NT2/D1 (cell line): ENCODE data around the gene KIF16B.

Experiments used
- DNase-seq: peaks from one replicate; pipeline ENCODE4 v3.0.0-alpha.2; 2011; ENCODE audit warnings: low read depth, low spot score
- H3K27me3 ChIP-seq: 2 replicates; pipeline ENCODE4 v1.6.0; 2011; ENCODE audit warnings: mild to moderate bottlenecking; ENCODE audit not compliant: insufficient read length, insufficient read depth
- H3K36me3 ChIP-seq: 2 replicates; pipeline ENCODE4 v1.6.1; 2011; ENCODE audit warnings: mild to moderate bottlenecking, low read length, mixed read lengths; ENCODE audit not compliant: insufficient read depth, insufficient read length
- H3K4me1 ChIP-seq: 2 replicates; pipeline ENCODE4 v1.5.1; 2011; ENCODE audit not compliant: insufficient read depth, insufficient read length
- H3K4me3 ChIP-seq: 2 replicates; pipeline ENCODE4 v1.5.1; 2011; ENCODE audit warnings: low read depth; ENCODE audit not compliant: insufficient read length
- H3K9ac ChIP-seq: 2 replicates; pipeline ENCODE4 v1.6.0; 2011; ENCODE audit warnings: low read depth; ENCODE audit not compliant: insufficient read length
- H3K9me3 ChIP-seq: 2 replicates; pipeline ENCODE4 v1.5.1; 2011; ENCODE audit warnings: mild to moderate bottlenecking, low read length; ENCODE audit not compliant: insufficient read depth
- SUZ12 ChIP-seq: IDR thresholded peaks from 2 replicates; pipeline ENCODE4 v1.6.1; 2011; ENCODE audit not compliant: insufficient read length, insufficient read depth; ENCODE audit errors: extremely low read depth
- YY1 ChIP-seq: IDR thresholded peaks from 2 replicates; pipeline ENCODE4 v1.6.1; 2011; ENCODE audit not compliant: insufficient read length, insufficient read depth
- ZNF274 ChIP-seq: IDR thresholded peaks from 2 replicates; pipeline ENCODE4 v1.6.1; 2011; ENCODE audit warnings: mild to moderate bottlenecking, low read depth, low read length

Gene KIF16B

GRCh38 chr20:16553684-16554083 is 19.6 kb downstream of the KIF16B start:
- Histone ChIP-seq H3K4me3 (no peak overlapping the region), H3K9ac (no peak overlapping the region), H3K36me3 (no peaks in the 10 kb centered on the region), H3K9me3 (peaks cover 18% of the 10 kb centered on the region; the same call in 1 of the 2 replicates), H3K27me3 (no peaks in the 10 kb centered on the region), H3K4me1 (no peaks in the 10 kb centered on the region)
- TF ChIP-seq SUZ12 (no peak), ZNF274 (no peak)
- DNase-seq = no peak

GRCh38 chr20:16553101-16553500 is 20.1 kb downstream of the KIF16B start:
- no peak overlapping the region for H3K4me3 ChIP-seq
- no peaks in the 10 kb centered on the region for H3K27me3 ChIP-seq
- no peaks in the 10 kb centered on the region for H3K4me1 ChIP-seq
- DNase-seq = no peak
- H3K9ac ChIP-seq = no peak overlapping the region
- no peaks in the 10 kb centered on the region for H3K36me3 ChIP-seq
- peaks cover 18% of the 10 kb centered on the region; the same call in 1 of the 2 replicates for H3K9me3 ChIP-seq
- TF ChIP-seq SUZ12 = no peak
- TF ChIP-seq YY1 = no peak
- TF ChIP-seq ZNF274 = no peak

- Histone ChIP-seq H3K4me1 (no peaks in the 10 kb centered on the region), H3K4me3 (no peak overlapping the region), H3K27me3 (no peaks in the 10 kb centered on the region), H3K9ac (no peak overlapping the region), H3K9me3 (peaks cover 18% of the 10 kb centered on the region; the same call in 1 of the 2 replicates), H3K36me3 (no peaks in the 10 kb centered on the region)
- TF ChIP-seq YY1 = no peak
- TF ChIP-seq ZNF274 = no peak
- TF ChIP-seq SUZ12 = no peak
- DNase-seq = no peak
Measured at GRCh38 chr20:16552015-16552414, 21.2 kb downstream of the KIF16B start.

GRCh38 chr20:16551607-16552006 is 21.6 kb downstream of the KIF16B start:
- peaks cover 18% of the 10 kb centered on the region; the same call in 1 of the 2 replicates for H3K9me3 ChIP-seq
- no peaks in the 10 kb centered on the region for H3K36me3 ChIP-seq
- H3K4me3 ChIP-seq = no peak overlapping the region
- H3K27me3 ChIP-seq = no peaks in the 10 kb centered on the region
- no peaks in the 10 kb centered on the region for H3K4me1 ChIP-seq
- no peak for DNase-seq
- H3K9ac ChIP-seq = no peak overlapping the region
- TF ChIP-seq ZNF274 (no peak), SUZ12 (no peak), YY1 (no peak)

- no peaks in the 10 kb centered on the region for H3K36me3 ChIP-seq
- no peaks in the 10 kb centered on the region for H3K27me3 ChIP-seq
- H3K4me3 ChIP-seq = no peak overlapping the region
- H3K9ac ChIP-seq = no peak overlapping the region
- H3K9me3 ChIP-seq = peaks cover under 1% of the 10 kb centered on the region; the same call in 1 of the 2 replicates
- TF ChIP-seq SUZ12 (no peak), ZNF274 (no peak), YY1 (no peak)
- no peaks in the 10 kb centered on the region for H3K4me1 ChIP-seq
- DNase-seq = no peak
Measured at GRCh38 chr20:16548068-16548672, 25.1 kb downstream of the KIF16B start.

GRCh38 chr20:16544949-16545348 is 28.3 kb downstream of the KIF16B start:
- TF ChIP-seq YY1 (no peak), ZNF274 (no peak), SUZ12 (no peak)
- Histone ChIP-seq H3K9me3 (no peaks in the 10 kb centered on the region), H3K9ac (no peak overlapping the region), H3K4me1 (no peaks in the 10 kb centered on the region), H3K4me3 (no peak overlapping the region), H3K36me3 (no peaks in the 10 kb centered on the region), H3K27me3 (no peaks in the 10 kb centered on the region)
- DNase-seq = no peak

GRCh38 chr20:16542477-16542876 is 30.8 kb downstream of the KIF16B start:
- Histone ChIP-seq H3K9me3 (no peaks in the 10 kb centered on the region), H3K27me3 (no peaks in the 10 kb centered on the region), H3K36me3 (no peaks in the 10 kb centered on the region), H3K4me3 (no peak overlapping the region), H3K9ac (no peak overlapping the region), H3K4me1 (no peaks in the 10 kb centered on the region)
- no peak for TF ChIP-seq SUZ12
- no peak for TF ChIP-seq ZNF274
- TF ChIP-seq YY1 = no peak
- no peak for DNase-seq

- Histone ChIP-seq H3K27me3 (no peaks in the 10 kb centered on the region), H3K4me1 (no peaks in the 10 kb centered on the region), H3K36me3 (no peaks in the 10 kb centered on the region), H3K9ac (no peak overlapping the region), H3K4me3 (no peak overlapping the region), H3K9me3 (no peaks in the 10 kb centered on the region)
- DNase-seq = no peak
- TF ChIP-seq SUZ12 (no peak), ZNF274 (no peak), YY1 (no peak)
Measured at GRCh38 chr20:16541878-16542277, 31.4 kb downstream of the KIF16B start.
